ENCODE data around the gene PRKCA. TPM values are rescaled to one million over a fixed set of nuclear protein-coding genes. Genes with fewer than 3 reads are reported as not detected.

Gene PRKCA
- total and polyA plus RNA-seq, 4 donors = 3.0 to 14.1 (median 5.4) TPM

GRCh38 chr17:66753126-66753920 lies 450.9 kb downstream of the PRKCA start:
- WGBS = 95% methylated on average over 11 of the region's 11 CpGs
- H3K27me3 ChIP-seq (ENCODE audit: control insufficient read depth in 4 of 4, insufficient read depth in 4 of 4, low read length in 3 of 4) = no peaks in the 10 kb centered on the region
- DNase-seq (ENCODE audit: low spot score) = no peak
- H3K4me1 ChIP-seq (ENCODE audit: control insufficient read depth in 4 of 4, insufficient read depth in 4 of 4, low read length in 3 of 4) = no peaks in the 10 kb centered on the region
- no peaks in the 10 kb centered on the region for H3K9me3 ChIP-seq (ENCODE audit: control insufficient read depth in 4 of 4, low read length in 3 of 4)
- H3K4me3 ChIP-seq (ENCODE audit: low read depth in 1 of 3, low read length in 3 of 3) = no peak overlapping the region
- no peak overlapping the region for H3K27ac ChIP-seq (ENCODE audit: low read depth in 1 of 2, low read length in 2 of 2)
- TF ChIP-seq NR2F2 (IDR thresholded peaks at IDR 0.05) (no peak), RAD21 (IDR thresholded peaks at IDR 0.05) (no peak), GABPA (IDR thresholded peaks at IDR 0.05 in 1 of 2, conservative IDR thresholded peaks at IDR 0.05 in 1 of 2) (no peak), HNF4G (IDR thresholded peaks at IDR 0.05) (no peak), REST (IDR thresholded peaks at IDR 0.05) (no peak), MAX (IDR thresholded peaks at IDR 0.05) (no peak), CTCF (IDR thresholded peaks at IDR 0.05; ENCODE audit: low read depth, low read length, missing input control) (no peak), FOXA2 (IDR thresholded peaks at IDR 0.05) (no peak), SP1 (IDR thresholded peaks at IDR 0.05) (no peak), ZBTB33 (IDR thresholded peaks at IDR 0.05) (no peak), RXRA (IDR thresholded peaks at IDR 0.05) (no peak), JUND (IDR thresholded peaks at IDR 0.05) (no peak), YY1 (IDR thresholded peaks at IDR 0.05) (no peak), FOXA1 (IDR thresholded peaks at IDR 0.05) (no peak), EGR1 (IDR thresholded peaks at IDR 0.05; ENCODE audit: low read depth in 2 of 2) (no peak), TAF1 (conservative IDR thresholded peaks at IDR 0.05) (no peak), HNF4A (conservative IDR thresholded peaks at IDR 0.05) (no peak), ATF3 (IDR thresholded peaks at IDR 0.05) (no peak)
- H3K9ac ChIP-seq (ENCODE audit: low read depth in 1 of 2, low read length in 2 of 2) = no peak overlapping the region
- peaks cover 0 to 29% (median 8%) of the 10 kb centered on the region in 4 donors for H3K36me3 ChIP-seq (ENCODE audit: control insufficient read depth in 4 of 4, insufficient read depth in 3 of 4, low read depth in 1 of 4, low read length in 3 of 4)

Data from liver (tissue), 9 donors.